Ascending aorta (tissue), 2 donors: Measurements from ENCODE around the gene CT47C1. TPM values are rescaled to one million over a fixed set of nuclear protein-coding genes. Genes with fewer than 3 reads are reported as not detected.
A peak's percentile ranks its signal among the peaks of the same experiment; 100 is the strongest.

ENCODE experiments used
- DNase-seq, 2 donors: peaks; one replicate each; pipeline ENCODE4 v3.0.0-alpha.2; 2019; ENCODE audit warnings: low spot score in 2 of 2
- H3K27ac ChIP-seq, 2 donors: fragments of 200-600 bp; sonication (generic); one replicate each; pipeline ENCODE4 v1.5.1; 2016 to 2017; ENCODE audit warnings: mild to moderate bottlenecking in 1 of 2
- H3K27me3 ChIP-seq: fragments of 200-600 bp; sonication (generic); one replicate; pipeline ENCODE4 v1.5.1; 2017
- H3K36me3 ChIP-seq, 2 donors: fragments of 200-600 bp; sonication (generic); one replicate each; pipeline ENCODE4 v1.5.1; 2016
- H3K4me1 ChIP-seq, 2 donors: fragments of 200-600 bp; sonication (generic); one replicate each; pipeline ENCODE4 v1.5.1; 2016 to 2017; ENCODE audit warnings: mild to moderate bottlenecking in 1 of 2
- H3K4me3 ChIP-seq, 2 donors: fragments of 200-600 bp; sonication (generic); one replicate each; pipeline ENCODE4 v1.5.1; 2016 to 2017; ENCODE audit warnings: mild to moderate bottlenecking in 1 of 2
- H3K9me3 ChIP-seq, 2 donors: fragments of 200-600 bp; sonication (generic); one replicate each; pipeline ENCODE4 v1.5.1; 2016
- intact Hi-C: fragments of 100-400 bp; cut with DNase I; formaldehyde crosslinking; loops from one replicate; pipeline ENCODE4 v1.15.1; 2023
- total RNA-seq: library from RNA; depleted of rRNA; stranded (reverse); fragments of >200 nt; gene quantifications from one replicate; pipeline ENCODE4 v1.1.0, GENCODE V29; 2016
- TF ChIP-seq, protein P1 (sequence below), 3 experiments: fragments of 200-600 bp in 2 of 3; fragments of 450-650 bp in 1 of 3; sonication (generic) in 2 of 3; IDR thresholded peaks; one replicate each; pipeline ENCODE4 v1.5.1; 2016 to 2019; ENCODE audit warnings: antibody characterized with exemption in 3 of 3, mild to moderate bottlenecking in 1 of 3, moderate library complexity in 1 of 3

The CT47C1 gene
- total RNA-seq, 1 donor from 2014 or later: not detected

DNA sequence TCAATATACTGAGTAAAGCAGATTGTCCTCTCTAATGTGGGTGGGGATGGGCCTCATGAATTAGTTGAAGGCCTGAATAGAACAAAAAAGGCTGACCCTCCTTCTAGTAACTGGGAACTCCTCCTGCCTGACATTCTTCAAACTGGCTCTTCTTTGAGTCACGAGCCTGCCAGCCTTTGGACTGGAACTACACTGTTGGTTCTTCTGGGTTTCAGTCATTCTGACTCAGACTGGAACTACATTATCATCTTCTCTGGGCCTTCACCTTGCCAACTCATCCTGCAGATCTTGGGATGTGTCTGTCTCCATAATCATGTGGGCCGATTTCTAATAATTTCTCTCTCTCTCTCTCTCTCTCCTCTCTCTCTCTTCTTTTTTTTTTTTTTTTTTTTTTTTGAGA lies 26.9 kb upstream of the CT47C1 start:
- no peaks in the 10 kb centered on the region for H3K27me3 ChIP-seq
- H3K36me3 ChIP-seq: no peaks in the 10 kb centered on the region
- H3K27ac ChIP-seq: no peak overlapping the region
- intact Hi-C loops: no loop called here
- no peak for DNase-seq
- H3K4me3 ChIP-seq: no peak overlapping the region
- TF ChIP-seq, protein P1, sequence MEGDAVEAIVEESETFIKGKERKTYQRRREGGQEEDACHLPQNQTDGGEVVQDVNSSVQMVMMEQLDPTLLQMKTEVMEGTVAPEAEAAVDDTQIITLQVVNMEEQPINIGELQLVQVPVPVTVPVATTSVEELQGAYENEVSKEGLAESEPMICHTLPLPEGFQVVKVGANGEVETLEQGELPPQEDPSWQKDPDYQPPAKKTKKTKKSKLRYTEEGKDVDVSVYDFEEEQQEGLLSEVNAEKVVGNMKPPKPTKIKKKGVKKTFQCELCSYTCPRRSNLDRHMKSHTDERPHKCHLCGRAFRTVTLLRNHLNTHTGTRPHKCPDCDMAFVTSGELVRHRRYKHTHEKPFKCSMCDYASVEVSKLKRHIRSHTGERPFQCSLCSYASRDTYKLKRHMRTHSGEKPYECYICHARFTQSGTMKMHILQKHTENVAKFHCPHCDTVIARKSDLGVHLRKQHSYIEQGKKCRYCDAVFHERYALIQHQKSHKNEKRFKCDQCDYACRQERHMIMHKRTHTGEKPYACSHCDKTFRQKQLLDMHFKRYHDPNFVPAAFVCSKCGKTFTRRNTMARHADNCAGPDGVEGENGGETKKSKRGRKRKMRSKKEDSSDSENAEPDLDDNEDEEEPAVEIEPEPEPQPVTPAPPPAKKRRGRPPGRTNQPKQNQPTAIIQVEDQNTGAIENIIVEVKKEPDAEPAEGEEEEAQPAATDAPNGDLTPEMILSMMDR (IDR thresholded peaks at IDR 0.05): no peak
- no peaks in the 10 kb centered on the region for H3K4me1 ChIP-seq
- H3K9me3 ChIP-seq: no peaks in the 10 kb centered on the region

DNA sequence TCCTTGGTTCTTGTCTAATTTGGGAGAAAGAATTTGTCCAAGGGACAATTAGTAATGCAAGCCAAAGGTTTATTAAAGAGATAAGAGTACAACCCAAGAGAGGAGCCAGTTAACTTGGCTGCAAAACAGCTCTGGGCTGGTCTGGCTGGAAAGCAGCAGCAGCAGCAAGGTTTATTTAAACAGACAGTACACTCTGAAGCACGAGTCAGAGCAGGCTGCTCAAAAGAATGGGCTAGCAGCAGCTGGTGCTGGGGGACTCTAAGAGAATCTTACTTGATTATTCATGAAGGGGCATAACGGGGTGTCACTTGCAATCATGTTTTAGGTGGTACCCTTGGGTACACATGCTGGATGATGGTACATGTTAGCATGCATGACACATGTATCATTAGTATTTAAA lies 17.1 kb upstream of the CT47C1 start:
- intact Hi-C loops: no loop called here

DNA sequence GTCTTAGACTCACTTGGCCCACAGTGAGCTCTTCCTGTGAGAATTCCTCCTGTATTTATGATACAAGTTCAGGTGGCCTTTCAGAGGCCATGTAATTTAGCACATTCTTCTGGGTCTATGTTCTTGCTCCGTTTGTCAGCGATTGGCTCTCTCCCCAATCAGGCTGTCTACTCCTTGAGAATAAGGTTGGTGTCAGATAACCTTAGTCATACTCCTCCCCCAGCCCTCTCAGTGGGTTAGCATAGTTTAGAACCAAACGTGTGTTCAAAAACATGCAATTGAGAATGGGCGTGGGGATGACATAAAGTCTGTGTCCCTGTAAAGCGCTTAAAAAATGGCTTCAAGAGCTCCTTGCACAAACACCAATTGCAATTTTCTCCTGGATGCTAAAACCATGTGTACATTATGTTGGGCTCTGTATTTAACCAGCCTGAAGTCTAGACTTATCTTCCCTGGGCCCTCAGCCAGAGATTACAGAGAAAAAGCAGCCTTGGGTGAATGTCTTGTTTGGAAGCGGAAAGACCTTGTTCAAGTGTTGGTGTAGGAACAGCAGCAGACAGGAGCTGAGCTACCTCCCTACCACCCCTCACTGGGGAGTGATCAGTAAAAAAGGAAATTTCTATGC lies 9.9 kb upstream of the CT47C1 start:
- TF ChIP-seq, protein P1 (IDR thresholded peaks at IDR 0.05): no peak
- Histone ChIP-seq H3K4me3 (no peak overlapping the region), H3K27ac (no peak overlapping the region), H3K9me3 (no peaks in the 10 kb centered on the region), H3K36me3 (no peaks in the 10 kb centered on the region), H3K27me3 (no peaks in the 10 kb centered on the region), H3K4me1 (no peaks in the 10 kb centered on the region)
- intact Hi-C loops: no loop called here
- DNase-seq: no peak

More for the DNA sequence above, 17.1 kb upstream of the CT47C1 start:
- Histone ChIP-seq H3K4me1 (no peaks in the 10 kb centered on the region), H3K4me3 (no peak overlapping the region), H3K27ac (no peak overlapping the region), H3K9me3 (no peaks in the 10 kb centered on the region), H3K36me3 (no peaks in the 10 kb centered on the region), H3K27me3 (no peaks in the 10 kb centered on the region)
- DNase-seq: no peak
- TF ChIP-seq, protein P1 (IDR thresholded peaks at IDR 0.05): no peak

DNA sequence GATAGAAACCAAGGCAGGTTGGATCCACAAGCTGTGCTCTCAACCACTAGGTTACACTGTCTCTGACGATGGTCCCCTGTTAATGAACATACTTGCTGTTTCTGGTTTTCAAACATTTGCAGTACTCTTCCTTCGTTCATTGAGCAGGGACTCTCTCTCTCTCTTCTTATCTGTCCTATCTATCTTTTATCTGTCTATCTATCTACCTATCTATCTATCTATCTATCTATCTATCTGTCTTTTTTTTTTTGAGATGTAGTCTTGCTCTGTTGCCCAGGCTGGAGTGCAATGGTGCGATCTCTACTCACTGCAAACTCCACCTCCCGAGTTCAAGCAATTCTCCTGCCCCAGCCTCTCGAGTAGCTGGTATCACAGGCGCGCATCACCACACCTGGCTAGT lies 9.4 kb upstream of the CT47C1 start:
- no peak for DNase-seq
- Histone ChIP-seq H3K27ac (no peak overlapping the region), H3K4me1 (no peaks in the 10 kb centered on the region), H3K27me3 (no peaks in the 10 kb centered on the region), H3K36me3 (no peaks in the 10 kb centered on the region), H3K4me3 (no peak overlapping the region), H3K9me3 (no peaks in the 10 kb centered on the region)
- TF ChIP-seq, protein P1 (IDR thresholded peaks at IDR 0.05): no peak
- intact Hi-C loops: no loop called here

DNA sequence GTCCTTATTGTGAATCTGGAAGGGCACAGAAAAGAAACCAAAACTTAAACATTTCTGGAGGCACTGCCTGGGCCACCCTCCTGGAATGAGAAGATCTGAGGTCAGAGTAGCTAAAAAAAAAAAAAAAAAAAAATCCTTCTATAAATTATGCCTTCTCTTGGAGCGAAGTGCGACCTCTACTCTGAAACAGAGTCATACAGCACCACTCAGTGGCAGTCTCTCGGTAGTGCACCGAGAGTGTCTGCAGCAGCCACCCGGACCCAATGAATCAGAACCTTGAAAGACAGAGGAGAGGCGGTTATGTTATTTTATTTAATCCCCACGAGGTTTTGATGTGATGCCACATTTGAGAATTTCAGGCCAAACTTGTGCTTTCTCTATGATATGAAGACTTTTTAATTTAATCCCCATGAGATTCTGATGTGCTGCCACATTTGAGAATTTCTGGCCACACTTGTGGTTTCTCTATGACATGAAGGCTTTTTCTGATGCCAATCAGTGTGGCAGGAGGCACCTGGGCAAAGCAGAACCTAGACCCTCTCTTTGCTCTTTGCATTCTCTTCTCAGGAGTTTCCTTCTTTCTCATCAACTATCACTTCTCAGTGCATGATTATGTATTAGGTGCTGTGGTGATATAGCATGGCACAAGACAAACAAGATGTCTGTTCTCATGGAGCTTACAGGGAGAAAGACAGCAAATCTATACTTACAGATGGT lies 5.6 kb upstream of the CT47C1 start:
- intact Hi-C loops: loop anchor here (2.0 to 5.0 kb wide), 2 partner anchors 60 to 220 kb away; no protein-coding TSS in a partner anchor
- TF ChIP-seq, protein P1 (IDR thresholded peaks at IDR 0.05): peak; percentile 15 to 58 (median 40)
- Histone ChIP-seq H3K27ac (no peak overlapping the region), H3K4me3 (no peak overlapping the region), H3K27me3 (no peaks in the 10 kb centered on the region), H3K4me1 (no peaks in the 10 kb centered on the region), H3K36me3 (no peaks in the 10 kb centered on the region), H3K9me3 (no peaks in the 10 kb centered on the region)
- DNase-seq: peak in 1 of 2 donors; percentile 69
